ENCODE data around the gene SELENOH. TPM values are rescaled to one million over a fixed set of nuclear protein-coding genes. Genes with fewer than 3 reads are reported as not detected.
A peak's percentile ranks its signal among the peaks of the same experiment; 100 is the strongest.
"Not testable (repeated sequence)": the region's sequence is repeated elsewhere in the genome, so short reads cannot be mapped to it uniquely, and the experiment has no call there.

SELENOH gene, protein sequence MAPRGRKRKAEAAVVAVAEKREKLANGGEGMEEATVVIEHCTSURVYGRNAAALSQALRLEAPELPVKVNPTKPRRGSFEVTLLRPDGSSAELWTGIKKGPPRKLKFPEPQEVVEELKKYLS
- polyA plus RNA-seq = 100 to 1,000 TPM; 157 to 276 (median 190) TPM

DNA sequence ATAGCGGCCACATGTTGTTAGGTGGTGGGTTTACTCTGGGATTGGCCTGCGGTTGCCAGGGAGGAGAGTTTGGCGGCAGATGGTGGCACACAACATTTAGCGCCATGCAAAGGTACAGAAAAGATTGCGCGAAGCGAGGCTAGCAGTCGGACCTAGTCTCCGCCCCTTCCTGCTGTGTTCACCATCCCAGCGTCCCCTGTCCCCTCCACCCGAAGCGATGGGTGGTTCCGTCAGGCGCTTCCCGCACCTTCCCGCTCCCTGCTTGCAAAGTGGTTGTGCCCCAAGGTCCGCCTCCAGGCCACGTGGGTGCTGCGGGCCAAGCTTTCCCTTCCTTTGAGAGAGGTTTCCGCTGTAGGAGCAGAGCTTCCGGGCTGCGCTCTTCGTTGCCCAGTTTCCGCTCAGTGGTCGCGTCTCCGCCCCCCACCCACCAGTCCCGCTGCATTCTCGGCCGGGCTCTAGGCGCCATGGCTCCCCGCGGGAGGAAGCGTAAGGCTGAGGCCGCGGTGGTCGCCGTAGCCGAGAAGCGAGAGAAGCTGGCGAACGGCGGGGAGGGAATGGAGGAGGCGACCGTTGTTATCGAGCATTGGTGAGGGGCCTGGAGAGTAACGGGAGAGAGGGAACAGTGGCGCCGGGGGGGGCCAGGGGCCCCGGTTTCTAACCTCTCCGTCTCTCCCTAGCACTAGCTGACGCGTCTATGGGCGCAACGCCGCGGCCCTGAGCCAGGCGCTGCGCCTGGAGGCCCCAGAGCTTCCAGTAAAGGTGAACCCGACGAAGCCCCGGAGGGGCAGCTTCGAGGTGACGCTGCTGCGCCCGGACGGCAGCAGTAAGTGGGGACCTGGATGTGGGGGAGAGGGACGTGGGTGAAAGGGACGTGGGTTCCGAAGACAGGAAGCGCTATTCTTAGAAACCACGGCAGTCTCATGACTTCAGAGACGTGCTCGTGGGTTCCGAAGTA lies at the start of gene SELENOH:
SELENOH (plus strand) TSS at position 360 of the 955 bp plus-strand sequence; CDS start at position 465, 105 bp downstream.
- Mint-ChIP-seq H3K9me3 (no peaks in the 10 kb centered on the region), H3K4me3 (peak within 1 kb of the TSS; percentile 96 to 100 (median 99)), H3K27me3 (ENCODE audit: low read depth in 3 of 3) (peaks cover 3 to 13% (median 7%) of the 10 kb centered on the region in 3 donors), H3K4me1 (peaks cover 25 to 30% of the 10 kb centered on the region in 2 donors), H3K27ac (peak within 1 kb of the TSS; percentile 97 to 100 (median 100)), H3K36me3 (peaks cover 0 to 13% (median 10%) of the 10 kb centered on the region in 3 donors)
- DNase-seq = peak; percentile 88 to 90 (median 88)

DNA sequence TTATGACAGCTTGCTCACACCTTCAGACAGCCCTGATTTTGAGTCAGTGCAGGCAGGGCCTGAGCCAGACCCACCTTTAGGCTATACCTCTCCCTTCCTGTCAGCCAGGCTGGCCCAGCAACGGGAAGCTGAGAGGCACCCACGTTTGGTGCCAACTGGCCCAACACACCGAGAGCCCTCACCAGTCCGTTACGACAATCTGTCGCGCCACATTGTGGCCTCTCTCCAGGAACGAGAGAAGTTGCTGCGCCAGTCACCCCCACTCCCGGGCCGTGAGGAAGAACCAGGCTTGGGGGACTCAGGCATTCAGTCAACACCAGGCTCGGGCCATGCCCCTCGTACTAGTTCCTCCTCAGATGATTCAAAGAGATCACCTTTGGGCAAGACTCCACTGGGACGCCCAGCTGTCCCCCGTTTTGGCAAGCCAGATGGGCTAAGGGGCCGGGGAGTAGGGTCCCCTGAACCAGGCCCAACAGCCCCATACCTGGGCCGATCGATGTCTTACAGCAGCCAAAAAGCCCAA lies 42.4 kb upstream of the SELENOH start:
- Mint-ChIP-seq H3K36me3 (peaks cover 5 to 30% (median 16%) of the 10 kb centered on the region in 3 donors), H3K27ac (no peak overlapping the region), H3K9me3 (no peaks in the 10 kb centered on the region), H3K27me3 (ENCODE audit: low read depth in 3 of 3) (peaks cover 0 to 4% (median 0%) of the 10 kb centered on the region in 3 donors), H3K4me1 (no peaks in the 10 kb centered on the region), H3K4me3 (no peak overlapping the region)
- DNase-seq = no peak

DNA sequence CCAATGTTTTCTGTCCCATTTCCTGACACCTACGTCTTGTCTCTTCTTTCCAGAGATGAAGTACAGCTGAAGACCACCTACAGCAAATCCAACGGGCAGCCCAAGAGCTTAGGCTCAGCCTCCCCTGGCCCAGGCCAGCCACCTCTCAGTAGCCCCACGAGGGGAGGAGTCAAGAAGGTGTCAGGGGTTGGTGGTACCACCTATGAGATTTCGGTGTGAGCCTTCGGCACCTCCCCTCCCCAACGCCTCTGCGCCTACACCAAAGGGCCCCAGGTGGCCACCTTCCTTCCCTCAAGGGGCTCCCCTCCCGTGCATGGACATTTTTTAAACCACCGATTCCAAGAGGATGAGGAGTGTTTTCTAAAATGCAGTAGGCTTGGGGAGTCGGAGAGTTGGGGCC lies 41.5 kb upstream of the SELENOH start:
- peaks cover 0 to 4% (median 0%) of the 10 kb centered on the region in 3 donors for H3K27me3 Mint-ChIP-seq (ENCODE audit: low read depth in 3 of 3)
- H3K9me3 Mint-ChIP-seq = no peaks in the 10 kb centered on the region
- H3K36me3 Mint-ChIP-seq = peaks cover 5 to 37% (median 22%) of the 10 kb centered on the region in 3 donors
- H3K27ac Mint-ChIP-seq = no peak overlapping the region
- no peak for DNase-seq
- H3K4me3 Mint-ChIP-seq = no peak overlapping the region
- no peaks in the 10 kb centered on the region for H3K4me1 Mint-ChIP-seq

DNA sequence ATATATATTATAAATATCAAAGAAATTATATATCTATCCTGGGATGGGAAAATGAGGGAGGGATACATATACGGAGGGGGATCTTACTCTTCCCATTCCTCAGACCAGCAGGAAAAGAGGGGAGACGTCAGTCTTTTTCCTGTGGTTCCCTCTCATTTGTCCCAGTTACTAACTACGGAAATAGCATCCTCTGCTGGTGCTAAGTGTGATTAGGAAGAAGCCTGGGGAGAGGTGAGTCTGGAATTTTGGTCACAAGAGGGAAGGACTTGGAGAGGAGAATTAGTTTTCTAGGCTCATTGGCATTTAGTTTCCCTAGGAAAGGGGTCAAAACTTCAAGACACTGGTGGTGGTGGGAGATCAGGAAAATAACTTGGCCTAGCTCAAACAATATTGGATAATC lies 40.9 kb upstream of the SELENOH start:
- Mint-ChIP-seq H3K4me1 (no peaks in the 10 kb centered on the region), H3K27ac (peak overlapping the region in 1 of 6 donors; percentile 77), H3K27me3 (ENCODE audit: low read depth in 3 of 3) (peaks cover 0 to 4% (median 0%) of the 10 kb centered on the region in 3 donors), H3K36me3 (peaks cover 5 to 40% (median 22%) of the 10 kb centered on the region in 3 donors), H3K9me3 (no peaks in the 10 kb centered on the region), H3K4me3 (no peak overlapping the region)
- DNase-seq = no peak

DNA sequence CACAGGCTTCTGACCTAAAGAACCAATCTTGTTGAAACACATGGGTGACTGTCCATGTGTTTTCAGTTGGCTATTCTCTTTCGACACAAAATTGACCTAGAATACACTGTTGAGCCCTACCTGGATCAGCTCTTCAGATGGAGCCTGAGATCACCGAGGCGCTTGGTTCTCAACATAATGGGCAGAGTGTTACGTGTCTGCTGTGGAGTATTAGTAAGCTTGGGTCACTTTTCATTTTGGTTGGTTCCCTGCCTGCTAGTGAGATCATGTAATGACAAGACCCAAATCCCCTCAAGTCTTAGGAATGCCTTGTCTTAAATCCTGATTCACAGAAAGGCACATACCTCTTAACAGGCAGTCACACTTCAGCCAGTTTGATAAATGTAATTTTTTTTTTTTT lies 38.0 kb upstream of the SELENOH start:
- Mint-ChIP-seq H3K36me3 (peaks cover 5 to 29% (median 12%) of the 10 kb centered on the region in 3 donors), H3K9me3 (no peaks in the 10 kb centered on the region), H3K4me3 (no peak overlapping the region), H3K27me3 (ENCODE audit: low read depth in 3 of 3) (peaks cover 0 to 2% (median 0%) of the 10 kb centered on the region in 3 donors), H3K4me1 (peaks cover 3 to 4% of the 10 kb centered on the region in 2 donors), H3K27ac (no peak overlapping the region)
- DNase-seq = no peak

DNA sequence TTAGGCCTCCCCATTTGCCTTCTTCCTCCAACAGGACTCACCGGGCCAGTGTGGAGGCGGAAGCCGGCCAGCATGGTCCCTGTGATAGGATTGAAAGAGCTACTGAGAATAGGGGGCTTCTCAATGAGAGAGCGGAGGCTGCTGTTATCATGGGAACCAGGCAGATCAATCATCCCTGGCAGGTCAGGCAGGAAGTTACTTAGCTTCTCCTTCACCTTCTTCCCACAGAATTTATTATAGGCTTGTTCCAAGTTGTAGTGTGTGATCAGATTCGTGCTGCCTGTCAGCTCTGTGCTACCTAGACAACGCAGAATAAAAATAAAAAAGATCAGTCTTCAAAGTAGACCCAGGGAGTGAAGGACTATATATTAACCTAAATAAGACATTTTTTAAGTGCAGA lies 36.4 kb upstream of the SELENOH start:
- no peaks in the 10 kb centered on the region for H3K9me3 Mint-ChIP-seq
- H3K4me1 Mint-ChIP-seq = peaks cover 6 to 14% of the 10 kb centered on the region in 2 donors
- H3K27me3 Mint-ChIP-seq (ENCODE audit: low read depth in 3 of 3) = no peaks in the 10 kb centered on the region
- peaks cover 0 to 16% (median 9%) of the 10 kb centered on the region in 3 donors for H3K36me3 Mint-ChIP-seq
- peak overlapping the region in 1 of 6 donors; percentile 50 for H3K27ac Mint-ChIP-seq
- DNase-seq = no peak
- no peak overlapping the region for H3K4me3 Mint-ChIP-seq

DNA sequence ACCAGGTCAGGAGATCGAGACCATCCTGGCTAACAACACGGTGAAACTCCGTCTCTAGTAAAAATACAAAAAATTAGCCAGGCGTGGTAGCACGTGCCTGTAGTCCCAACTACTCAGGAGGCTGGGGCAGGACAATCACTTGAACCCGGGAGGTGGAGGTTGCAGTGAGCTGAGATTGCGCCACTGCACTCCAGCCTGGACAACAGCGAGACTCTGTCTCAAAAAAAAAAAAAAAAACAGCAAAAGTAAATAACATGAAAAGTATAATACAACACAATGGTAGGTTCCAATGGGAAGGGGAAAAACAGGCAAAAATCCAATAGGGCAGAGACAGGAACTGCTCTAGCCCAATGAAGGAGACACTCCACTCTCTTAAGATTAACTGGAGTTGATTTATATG lies 35.9 kb upstream of the SELENOH start:
- Mint-ChIP-seq H3K36me3 (peaks cover 0 to 14% (median 9%) of the 10 kb centered on the region in 3 donors), H3K4me1 (peaks cover 7 to 19% of the 10 kb centered on the region in 2 donors)
- not testable (repeated sequence) for H3K9me3 Mint-ChIP-seq; H3K4me3 Mint-ChIP-seq; H3K27ac Mint-ChIP-seq; DNase-seq; H3K27me3 Mint-ChIP-seq (ENCODE audit: low read depth in 3 of 3)

DNA sequence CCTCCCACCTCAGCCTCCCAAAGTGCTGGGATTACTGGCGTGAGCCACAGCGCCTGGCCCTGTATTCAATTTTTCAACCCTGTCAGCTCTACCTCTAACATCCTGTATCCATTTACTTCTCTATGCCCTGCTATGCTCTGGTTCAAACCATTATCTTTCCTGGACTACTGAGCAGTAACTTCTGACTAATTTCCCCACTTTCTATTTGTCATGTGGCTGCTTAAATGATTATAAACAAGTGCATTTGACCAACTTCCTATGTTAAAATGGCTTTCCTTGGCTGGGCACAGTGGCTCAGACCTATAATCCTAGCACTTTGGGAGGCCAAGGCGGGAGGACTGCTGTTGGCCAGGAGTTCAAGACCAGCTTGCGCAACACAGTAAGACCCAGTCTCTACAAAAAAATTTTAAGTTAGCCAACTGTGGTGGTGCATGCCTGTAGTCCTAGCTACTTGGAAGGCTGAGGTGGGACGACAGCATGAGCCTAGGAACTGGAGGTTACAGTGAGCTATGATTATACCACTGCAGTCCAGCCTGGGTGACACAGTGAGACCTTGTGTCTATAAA lies 31.4 kb upstream of the SELENOH start:
- no peak for DNase-seq
- peaks cover 0 to 3% (median 2%) of the 10 kb centered on the region in 3 donors for H3K36me3 Mint-ChIP-seq
- H3K4me3 Mint-ChIP-seq = peak overlapping the region in 2 of 5 donors; percentile 22 to 97
- no peaks in the 10 kb centered on the region for H3K9me3 Mint-ChIP-seq
- peaks cover 0 to 9% (median 3%) of the 10 kb centered on the region in 3 donors for H3K27me3 Mint-ChIP-seq (ENCODE audit: low read depth in 3 of 3)
- peaks cover 42 to 59% of the 10 kb centered on the region in 2 donors for H3K4me1 Mint-ChIP-seq
- peak overlapping the region in 1 of 6 donors; percentile 44 for H3K27ac Mint-ChIP-seq

DNA sequence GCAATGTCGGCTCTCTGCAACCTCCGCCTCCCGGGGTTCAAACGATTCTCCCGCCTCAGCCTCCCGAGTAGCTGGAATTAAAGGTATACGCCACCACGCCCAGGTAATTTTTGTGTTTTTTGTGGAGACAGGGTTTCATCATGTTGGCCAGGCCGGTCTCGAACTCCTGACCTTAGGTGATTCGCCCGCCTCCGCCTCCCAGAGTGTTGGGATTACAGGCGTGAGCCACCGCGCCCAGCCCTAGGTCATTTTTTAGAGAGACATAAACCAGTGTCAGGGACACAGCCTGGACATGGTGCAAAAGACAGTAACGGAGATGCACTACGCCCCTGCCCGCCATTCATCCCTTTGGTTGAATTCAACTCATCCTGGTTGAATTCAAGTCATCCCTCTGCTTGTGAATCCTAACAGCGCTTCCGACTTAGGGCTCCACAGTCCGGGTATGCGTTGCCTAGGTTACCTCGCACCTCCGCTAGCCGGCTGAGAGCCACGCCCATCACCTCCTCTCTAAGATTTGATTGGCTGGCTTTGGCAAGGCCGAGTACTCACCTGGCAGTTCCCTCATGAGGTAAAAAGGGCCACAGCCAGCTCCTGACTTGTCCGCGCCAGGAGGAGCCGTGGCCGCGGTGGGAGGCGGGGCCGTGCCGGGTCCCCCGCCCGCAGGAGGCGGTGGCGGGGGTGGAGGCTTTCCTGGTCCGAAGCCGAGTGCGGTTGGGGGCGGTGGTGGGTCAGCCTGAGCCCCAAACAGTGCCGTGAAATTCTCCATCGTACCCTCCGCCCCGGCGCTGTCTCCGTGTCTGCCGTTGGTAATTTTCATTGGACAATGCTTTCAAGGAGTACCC lies 29.7 kb upstream of the SELENOH start, which contains the start of gene MED19:
MED19 (minus strand) TSS at position 802 of the 842 bp plus-strand sequence; CDS start at position 766, 36 bp downstream.
- Mint-ChIP-seq H3K4me1 (peaks cover 44 to 59% of the 10 kb centered on the region in 2 donors), H3K4me3 (peak within 1 kb of the TSS; percentile 97 to 99 (median 98)), H3K27ac (peak within 1 kb of the TSS; percentile 95 to 97 (median 96)), H3K27me3 (ENCODE audit: low read depth in 3 of 3) (peaks cover 0 to 9% (median 3%) of the 10 kb centered on the region in 3 donors), H3K9me3 (no peaks in the 10 kb centered on the region), H3K36me3 (peaks cover 0 to 3% (median 0%) of the 10 kb centered on the region in 3 donors)
- DNase-seq = peak; percentile 75 to 80 (median 80)

DNA sequence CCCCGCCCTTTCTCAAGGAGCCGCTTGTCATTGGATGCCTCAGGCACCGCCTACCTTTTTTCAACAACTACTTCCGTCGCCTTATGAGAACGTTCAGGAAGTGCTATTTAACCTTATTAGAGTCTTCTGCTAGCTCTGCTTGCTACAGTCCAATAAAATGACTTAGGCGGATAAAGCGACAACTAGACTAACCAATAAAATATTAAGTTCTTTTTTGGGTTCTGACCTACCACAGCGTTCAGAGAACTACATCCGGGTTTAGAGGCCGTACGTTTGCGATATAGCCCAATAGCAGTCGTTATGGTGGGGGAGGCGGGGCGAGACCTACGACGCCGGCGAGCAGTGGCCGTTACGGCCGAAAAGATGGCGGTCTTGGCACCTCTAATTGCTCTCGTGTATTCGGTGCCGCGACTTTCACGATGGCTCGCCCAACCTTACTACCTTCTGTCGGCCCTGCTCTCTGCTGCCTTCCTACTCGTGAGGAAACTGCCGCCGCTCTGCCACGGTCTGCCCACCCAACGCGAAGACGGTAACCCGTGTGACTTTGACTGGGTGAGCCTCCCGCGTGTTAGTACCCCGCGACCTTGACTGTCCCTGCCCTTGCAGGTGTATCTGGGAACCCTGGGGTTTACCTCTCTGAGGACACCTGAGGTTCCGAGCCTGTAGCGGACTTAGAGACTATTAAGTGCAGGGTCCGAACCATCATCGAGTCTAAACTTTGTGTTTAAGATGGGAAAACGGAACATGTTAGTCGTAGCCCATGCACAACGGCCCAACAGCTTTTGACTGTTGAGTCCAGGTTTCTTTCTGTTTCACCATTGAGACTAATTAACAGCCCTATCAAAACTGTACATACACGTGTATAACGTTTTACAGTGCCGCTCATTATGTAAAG lies 28.8 kb upstream of the SELENOH start, which contains the start of gene TMX2:
TMX2 (plus strand) TSS at position 338 of the 895 bp plus-strand sequence; CDS start at position 364, 26 bp downstream.
- Mint-ChIP-seq H3K4me1 (peaks cover 44 to 59% of the 10 kb centered on the region in 2 donors), H3K9me3 (no peaks in the 10 kb centered on the region), H3K4me3 (peak within 1 kb of the TSS; percentile 97 to 99 (median 98)), H3K36me3 (peaks cover 0 to 3% (median 0%) of the 10 kb centered on the region in 3 donors), H3K27ac (peak within 1 kb of the TSS; percentile 95 to 97 (median 96)), H3K27me3 (ENCODE audit: low read depth in 3 of 3) (peaks cover 0 to 9% (median 3%) of the 10 kb centered on the region in 3 donors)
- DNase-seq = peak; percentile 89 to 92 (median 92)

DNA sequence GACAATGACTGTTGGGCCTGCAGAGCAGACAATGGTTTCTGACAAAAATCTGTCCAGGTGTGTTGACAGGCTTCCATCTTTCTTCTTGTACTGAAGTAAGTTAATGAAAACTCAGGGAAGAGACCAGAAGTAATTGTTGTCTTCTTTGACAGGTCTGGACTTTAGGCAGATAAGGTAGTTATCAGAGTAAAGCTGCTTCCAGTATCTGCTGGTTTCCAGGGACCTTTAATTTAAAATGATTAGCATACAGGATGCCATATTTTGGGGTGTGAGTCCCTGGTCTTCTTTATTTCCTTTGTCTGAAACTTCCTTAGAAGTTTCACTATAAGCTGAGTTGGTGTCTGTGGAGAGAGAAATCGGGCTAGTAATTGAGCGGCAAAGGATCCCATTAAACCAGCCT lies 27.5 kb upstream of the SELENOH start:
- peak overlapping the region; percentile 97 to 99 (median 98) for H3K4me3 Mint-ChIP-seq
- H3K27me3 Mint-ChIP-seq (ENCODE audit: low read depth in 3 of 3) = peaks cover 0 to 9% (median 3%) of the 10 kb centered on the region in 3 donors
- peak overlapping the region; percentile 21 to 96 (median 66) for H3K27ac Mint-ChIP-seq
- H3K9me3 Mint-ChIP-seq = no peaks in the 10 kb centered on the region
- H3K36me3 Mint-ChIP-seq = no peaks in the 10 kb centered on the region
- no peak for DNase-seq
- peaks cover 42 to 50% of the 10 kb centered on the region in 2 donors for H3K4me1 Mint-ChIP-seq

DNA sequence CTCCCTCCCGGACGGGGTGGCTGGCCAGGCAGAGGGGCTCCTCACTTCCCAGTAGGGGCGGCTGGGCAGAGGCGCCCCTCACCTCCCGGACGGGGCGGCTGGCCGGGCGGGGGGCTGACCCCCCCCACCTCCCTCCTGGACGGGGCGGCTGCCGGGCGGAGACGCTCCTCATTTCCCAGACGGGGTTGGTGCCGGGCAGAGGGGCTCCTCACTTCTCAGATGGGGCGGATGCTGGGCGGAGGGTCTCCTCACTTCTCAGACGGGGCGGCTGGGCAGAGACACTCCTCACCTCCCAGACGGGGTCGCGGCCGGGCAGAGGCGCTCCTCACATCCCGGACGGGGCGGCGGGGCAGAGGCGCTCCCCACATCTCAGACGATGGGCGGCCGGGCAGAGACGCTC lies 24.6 kb upstream of the SELENOH start:
- not testable (repeated sequence) for H3K27ac Mint-ChIP-seq; H3K36me3 Mint-ChIP-seq; H3K4me3 Mint-ChIP-seq; H3K27me3 Mint-ChIP-seq (ENCODE audit: low read depth in 3 of 3); H3K9me3 Mint-ChIP-seq; DNase-seq
- H3K4me1 Mint-ChIP-seq = peaks cover 31 to 38% of the 10 kb centered on the region in 2 donors

Measured in immature natural killer cell (primary cell).